Ovary (tissue), 9 donors: ENCODE data around the gene MOGAT3. TPM values are rescaled to one million over a fixed set of nuclear protein-coding genes. Genes with fewer than 3 reads are reported as not detected.

Experiments used
- DNase-seq, 5 donors: peaks; one replicate each; pipeline ENCODE4 v3.0.0-alpha.2; 2019 to 2020
- H3K27ac ChIP-seq, 2 donors: fragments of 200-600 bp; one replicate each; pipeline versions ENCODE4 v1.5.1 to v1.8.0; 2019 to 2022
- H3K27me3 ChIP-seq: fragments of 200-600 bp; one replicate; pipeline ENCODE4 v1.8.0; 2022
- H3K36me3 ChIP-seq: fragments of 200-600 bp; sonication (generic); one replicate; pipeline ENCODE4 v1.5.1; 2019
- H3K4me1 ChIP-seq: one replicate; pipeline ENCODE4 v1.8.1; 2013; ENCODE audit warnings: mild to moderate bottlenecking, moderate library complexity; ENCODE audit not compliant: insufficient read depth
- H3K4me3 ChIP-seq: fragments of 200-600 bp; sonication (generic); one replicate; pipeline ENCODE4 v1.5.1; 2017
- H3K9me3 ChIP-seq, 2 donors: fragments of 200-600 bp in 1 of 2; sonication (generic) in 1 of 2; one replicate each; pipeline versions ENCODE4 v1.5.1 to v1.8.1; 2013 to 2019; ENCODE audit warnings: mild to moderate bottlenecking in 1 of 2, moderate library complexity in 1 of 2
- EP300 ChIP-seq: sonication (generic); formaldehyde crosslinking; IDR thresholded peaks from one replicate; pipeline ENCODE4 v1.6.1; 2017; ENCODE audit warnings: antibody characterized with exemption
- POLR2A ChIP-seq: fragments of 450-650 bp; IDR thresholded peaks from one replicate; pipeline ENCODE4 v1.6.1; 2017; ENCODE audit warnings: antibody characterized with exemption, mild to moderate bottlenecking, moderate library complexity
- WGBS, 3 donors: extraction: QIAGEN DNeasy Blood & Tissue Kit in 1 of 3; methylation state at CpG; one replicate each; pipeline versions ENCODE4 v1.1.5 to v1.1.7; 2013 to 2017; 5-methylcytosine and 5-hydroxymethylcytosine counted together
- intact Hi-C, 4 donors: fragments of 100-400 bp; cut with DNase I; formaldehyde crosslinking; loops; one replicate each; pipeline versions ENCODE4 v1.11.0 to v1.15.1; 2022 to 2023
- polyA plus RNA-seq, 2 donors: library from polyadenylated mRNA; stranded (reverse); fragments of 200-250 nt in 1 of 2; fragments of 350-450 nt in 1 of 2; fragmentation: Illumina TruSeq in 1 of 2; extraction: RNeasy Lipid Tissue Mini Kit (QIAGEN cat#74804) in 1 of 2; gene quantifications; one replicate each; pipeline ENCODE4 v1.2.3, GENCODE V29; 2013 to 2014
- total RNA-seq, 7 donors: library from RNA; depleted of rRNA in 2 of 7; stranded (reverse); fragments of >200 nt in 2 of 7; fragmentation: NEBNext Ultra II Directional in 3 of 7; extraction: Animal tissue kit (Norgen Biotek cat#: 25700) in 3 of 7; gene quantifications; one replicate each; pipeline versions ENCODE4 v1.1.0 to v1.2.4, GENCODE V29; 2016 to 2023
- TF ChIP-seq, protein P1 (sequence below), 3 donors: fragments of 450-650 bp in 2 of 3; fragments of 200-600 bp in 1 of 3; IDR thresholded peaks; one replicate each; pipeline versions ENCODE4 v1.5.1 to v1.8.0; 2016 to 2022; ENCODE audit warnings: antibody characterized with exemption in 3 of 3, mild to moderate bottlenecking in 1 of 3
- donor health status: DM: no; HTN: no; CAD: no; lungs with moderate emphysema.
- donor health status: DM: no; HTN: no; CAD: no.
- donor health status: Bipolar disorder and iron deficiency.
- donor health status: DM: yes; HTN: yes; CAD: no.
- donor health status: DM: no; HTN: no; CAD: no.
- donor health status: DM: yes; HTN: yes; CAD: no.

The MOGAT3 gene
- total and polyA plus RNA-seq, 9 donors = 0.24 TPM; not detected in 8

DNA sequence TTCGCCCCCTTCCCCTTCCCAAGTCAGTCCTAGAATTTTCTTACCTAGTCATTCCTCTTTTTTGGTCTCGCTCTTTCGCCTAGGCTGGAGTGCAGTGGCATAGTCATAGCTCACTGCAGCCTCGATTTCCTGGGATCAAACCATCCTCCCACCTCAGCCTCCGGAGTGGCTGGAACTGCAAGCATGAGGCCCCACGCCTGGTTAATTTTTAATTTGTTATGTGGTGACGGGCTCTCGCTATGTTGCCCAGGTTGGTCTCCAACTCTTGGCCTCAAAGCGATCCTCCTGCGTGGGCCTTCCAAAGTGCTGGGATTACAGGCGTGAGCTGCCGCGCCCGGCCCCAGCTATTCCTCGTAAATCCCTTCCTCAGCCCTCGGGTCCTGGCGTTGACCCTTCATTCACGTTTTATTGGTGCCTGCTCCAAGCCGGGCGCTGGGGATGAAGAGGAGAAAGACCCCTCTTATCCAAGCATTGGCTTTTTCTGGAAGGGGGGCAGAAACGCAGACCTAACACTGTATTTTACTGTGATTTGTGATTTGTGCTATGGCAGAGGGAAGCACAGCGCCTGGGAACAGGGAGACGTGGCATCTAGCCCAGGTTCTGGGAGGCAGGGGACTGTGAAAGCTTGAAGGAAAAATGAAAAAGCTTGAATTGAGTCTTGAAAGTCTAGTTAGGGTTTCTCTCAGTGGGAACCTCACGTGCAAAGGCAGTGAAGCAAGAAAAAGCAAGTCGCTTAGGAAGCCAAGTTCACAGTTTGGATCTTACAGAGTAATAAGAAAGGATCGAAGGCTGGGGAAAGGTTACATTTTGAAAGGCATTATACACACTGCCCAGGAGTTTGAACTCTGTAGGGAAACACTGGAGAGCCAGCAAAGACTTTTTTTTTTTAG is 17.6 kb upstream of the MOGAT3 start:
- peak overlapping the region in 1 of 2 donors; percentile 85 for H3K27ac ChIP-seq
- no peak for DNase-seq
- TF ChIP-seq EP300 (no peak), POLR2A (no peak)
- TF ChIP-seq, protein P1, sequence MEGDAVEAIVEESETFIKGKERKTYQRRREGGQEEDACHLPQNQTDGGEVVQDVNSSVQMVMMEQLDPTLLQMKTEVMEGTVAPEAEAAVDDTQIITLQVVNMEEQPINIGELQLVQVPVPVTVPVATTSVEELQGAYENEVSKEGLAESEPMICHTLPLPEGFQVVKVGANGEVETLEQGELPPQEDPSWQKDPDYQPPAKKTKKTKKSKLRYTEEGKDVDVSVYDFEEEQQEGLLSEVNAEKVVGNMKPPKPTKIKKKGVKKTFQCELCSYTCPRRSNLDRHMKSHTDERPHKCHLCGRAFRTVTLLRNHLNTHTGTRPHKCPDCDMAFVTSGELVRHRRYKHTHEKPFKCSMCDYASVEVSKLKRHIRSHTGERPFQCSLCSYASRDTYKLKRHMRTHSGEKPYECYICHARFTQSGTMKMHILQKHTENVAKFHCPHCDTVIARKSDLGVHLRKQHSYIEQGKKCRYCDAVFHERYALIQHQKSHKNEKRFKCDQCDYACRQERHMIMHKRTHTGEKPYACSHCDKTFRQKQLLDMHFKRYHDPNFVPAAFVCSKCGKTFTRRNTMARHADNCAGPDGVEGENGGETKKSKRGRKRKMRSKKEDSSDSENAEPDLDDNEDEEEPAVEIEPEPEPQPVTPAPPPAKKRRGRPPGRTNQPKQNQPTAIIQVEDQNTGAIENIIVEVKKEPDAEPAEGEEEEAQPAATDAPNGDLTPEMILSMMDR (IDR thresholded peaks at IDR 0.05) = no peak
- H3K9me3 ChIP-seq = no peaks in the 10 kb centered on the region
- H3K4me1 ChIP-seq = peaks cover 12% of the 10 kb centered on the region
- H3K4me3 ChIP-seq = peak overlapping the region; percentile 86
- no peaks in the 10 kb centered on the region for H3K36me3 ChIP-seq
- WGBS, 3 donors = 5 to 6% (median 5%) methylated on average over 26 of the region's 26 CpGs
- H3K27me3 ChIP-seq = no peaks in the 10 kb centered on the region
- intact Hi-C loops = no loop called here

DNA sequence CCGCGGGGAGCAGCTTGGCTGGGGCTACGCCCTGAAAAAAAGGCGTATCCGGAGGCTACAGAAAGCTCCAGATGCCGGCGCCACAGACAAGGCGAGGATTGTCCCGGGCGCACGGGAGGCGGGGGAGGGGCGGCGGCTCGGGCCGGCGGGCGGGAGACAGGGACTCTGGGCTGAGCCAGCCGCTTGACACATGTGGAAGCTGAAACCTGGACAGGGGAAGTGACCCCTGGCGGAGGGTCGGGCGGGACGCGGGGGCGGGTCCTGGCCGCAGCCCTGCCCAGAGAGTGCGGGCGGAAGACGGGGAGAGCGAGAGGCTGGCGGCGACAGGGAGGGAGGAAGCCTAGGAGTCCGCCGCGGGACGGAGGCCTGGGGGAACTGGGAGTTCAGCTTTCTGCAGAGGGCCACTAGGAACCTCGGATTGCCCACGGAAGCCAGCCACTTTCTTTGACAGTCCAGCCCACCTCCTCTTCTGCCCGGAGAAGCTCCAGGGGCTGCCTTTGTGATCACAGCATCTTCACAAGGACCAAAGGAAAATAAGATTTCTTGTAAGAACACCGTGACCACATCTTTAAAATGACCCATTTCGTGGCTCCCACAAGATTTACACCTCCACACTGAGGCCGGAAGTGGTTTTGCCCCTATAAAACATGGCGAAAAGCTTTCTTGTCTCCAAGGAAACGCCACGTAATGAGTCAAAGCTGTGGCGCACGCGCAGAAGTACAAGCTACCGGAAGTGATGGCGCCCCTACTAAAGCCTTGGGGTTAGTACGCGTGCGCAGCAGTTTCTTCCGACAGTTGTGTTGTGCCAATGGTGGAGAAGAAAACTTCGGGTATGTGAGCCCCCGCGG is 16.8 kb upstream of the MOGAT3 start, which contains the start of the genes PLOD3 and ZNHIT1:
Gene PLOD3, minus strand, starts transcription at position 194 of the 848 bp plus-strand sequence. CDS start 307 bp downstream, outside the sequence.
Gene ZNHIT1, plus strand, starts transcription at position 778 of the 848 bp plus-strand sequence. Its CDS starts 31 bp downstream, at position 809.
- WGBS, 3 donors = 0 to 1% (median 0%) methylated on average over 45 to 57 of the region's 57 CpGs
- H3K4me1 ChIP-seq = peaks cover 12% of the 10 kb centered on the region
- peak within 1 kb of the TSS; percentile 86 for H3K4me3 ChIP-seq
- intact Hi-C loops = no loop called here
- DNase-seq = peak; percentile 94 to 98 (median 96)
- no peak for TF ChIP-seq EP300
- TF ChIP-seq POLR2A = no peak
- TF ChIP-seq, protein P1 (IDR thresholded peaks at IDR 0.05) = peak in 1 of 3 donors; percentile 8
- H3K36me3 ChIP-seq = no peaks in the 10 kb centered on the region
- no peaks in the 10 kb centered on the region for H3K27me3 ChIP-seq
- peak within 1 kb of the TSS; percentile 22 to 85 for H3K27ac ChIP-seq
- no peaks in the 10 kb centered on the region for H3K9me3 ChIP-seq

DNA sequence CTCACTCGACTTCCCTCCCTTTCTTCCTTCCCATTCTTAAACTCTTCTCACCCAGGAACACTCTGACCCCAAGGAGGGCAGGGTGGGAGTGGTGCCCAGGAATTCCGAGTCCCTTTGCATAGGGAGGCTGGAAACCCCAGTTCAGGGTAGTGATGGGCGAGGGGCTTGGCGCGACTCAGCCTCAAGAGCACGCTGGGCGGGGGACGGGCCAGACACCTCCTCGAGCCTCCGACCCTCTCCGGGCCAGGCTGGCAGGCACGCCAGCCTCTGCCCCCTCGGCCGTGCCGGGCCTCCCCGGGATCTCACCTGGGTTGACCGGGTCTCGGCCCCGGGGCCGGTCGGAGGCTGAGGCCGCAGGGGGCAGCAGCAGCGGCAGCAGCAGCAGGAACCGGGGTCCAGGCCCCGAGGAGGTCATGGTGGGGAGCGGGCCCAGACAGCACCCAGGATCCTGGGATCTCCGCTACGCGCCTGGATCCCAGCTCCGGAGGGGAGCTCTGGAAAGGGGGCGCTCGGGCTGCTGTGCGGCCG is 16.1 kb upstream of the MOGAT3 start:
- intact Hi-C loops = no loop called here

More for the DNA sequence above, 16.1 kb upstream of the MOGAT3 start:
- Histone ChIP-seq H3K27me3 (no peaks in the 10 kb centered on the region), H3K4me3 (peak overlapping the region; percentile 86), H3K36me3 (no peaks in the 10 kb centered on the region), H3K27ac (peak overlapping the region; percentile 22 to 85), H3K9me3 (no peaks in the 10 kb centered on the region), H3K4me1 (peaks cover 12% of the 10 kb centered on the region)
- DNase-seq = peak in 3 of 5 donors; percentile 23 to 58 (median 46)
- TF ChIP-seq, protein P1 (IDR thresholded peaks at IDR 0.05) = no peak
- TF ChIP-seq EP300 (no peak), POLR2A (no peak)
- WGBS, 3 donors = 0 to 1% (median 1%) methylated on average over 26 to 34 of the region's 34 CpGs
